ENCODE results near the gene KIRREL3. TPM values are rescaled to one million over a fixed set of nuclear protein-coding genes. Genes with fewer than 3 reads are reported as not detected.

Gene KIRREL3
- total and polyA plus RNA-seq, 12 donors: 0.13 to 0.58 (median 0.30) TPM

- no peak for TF ChIP-seq CTCF (IDR thresholded peaks at IDR 0.05)
- DNase-seq (no peak), ATAC-seq (no peak)
- Histone ChIP-seq H3K4me1 (no peaks in the 10 kb centered on the region), H3K9me3 (no peaks in the 10 kb centered on the region), H3K4me3 (no peak overlapping the region), H3K27me3 (peaks cover 0 to 12% (median 0%) of the 10 kb centered on the region in 7 donors), H3K27ac (no peak overlapping the region), H3K36me3 (no peaks in the 10 kb centered on the region)
- WGBS, 2 donors: 74 to 80% methylated on average over 3 of the region's 3 CpGs
- intact Hi-C loops (cut with DNase I): no loop called here
Measured at GRCh38 chr11:126951465-126951864, 49.1 kb downstream of the KIRREL3 start.

- no peak for ATAC-seq
- no peak for DNase-seq
- H3K4me1 ChIP-seq: no peaks in the 10 kb centered on the region
- H3K9me3 ChIP-seq: no peaks in the 10 kb centered on the region
- WGBS, 2 donors: 74% methylated on average over 6 of the region's 6 CpGs
- intact Hi-C loops (cut with DNase I): no loop called here
- peaks cover 0 to 7% (median 0%) of the 10 kb centered on the region in 7 donors for H3K27me3 ChIP-seq
- H3K4me3 ChIP-seq: no peak overlapping the region
- no peak overlapping the region for H3K27ac ChIP-seq
- no peak for TF ChIP-seq CTCF (IDR thresholded peaks at IDR 0.05)
- H3K36me3 ChIP-seq: no peaks in the 10 kb centered on the region
Measured at GRCh38 chr11:126949066-126949891, 51.3 kb downstream of the KIRREL3 start.

GRCh38 chr11:126948563-126948962 lies 52.0 kb downstream of the KIRREL3 start:
- no peak for ATAC-seq
- no peaks in the 10 kb centered on the region for H3K4me1 ChIP-seq
- no peak for DNase-seq
- H3K27ac ChIP-seq: no peak overlapping the region
- no peaks in the 10 kb centered on the region for H3K36me3 ChIP-seq
- intact Hi-C loops (cut with DNase I): no loop called here
- 40 to 50% methylated on average over 1 of the region's 1 CpG for WGBS, 2 donors
- peaks cover 0 to 7% (median 0%) of the 10 kb centered on the region in 7 donors for H3K27me3 ChIP-seq
- no peak for TF ChIP-seq CTCF (IDR thresholded peaks at IDR 0.05)
- H3K9me3 ChIP-seq: no peaks in the 10 kb centered on the region
- no peak overlapping the region for H3K4me3 ChIP-seq

- no peak for TF ChIP-seq CTCF (IDR thresholded peaks at IDR 0.05)
- Histone ChIP-seq H3K27me3 (peaks cover 0 to 7% (median 3%) of the 10 kb centered on the region in 7 donors), H3K9me3 (no peaks in the 10 kb centered on the region), H3K4me3 (no peak overlapping the region), H3K27ac (no peak overlapping the region), H3K4me1 (no peaks in the 10 kb centered on the region), H3K36me3 (no peaks in the 10 kb centered on the region)
- intact Hi-C loops (cut with DNase I): no loop called here
- DNase-seq (no peak), ATAC-seq (no peak)
- 70 to 73% methylated on average over 3 of the region's 3 CpGs for WGBS, 2 donors
Measured at GRCh38 chr11:126945319-126945718, 55.3 kb downstream of the KIRREL3 start.
